ENCODE results near the gene ADGRB2. TPM values are rescaled to one million over a fixed set of nuclear protein-coding genes. Genes with fewer than 3 reads are reported as not detected.

Gene ADGRB2
- total RNA-seq, 1 experiment from 2014 or later = 2.9 TPM

GRCh38 chr1:31750858-31751510 lies 13.2 kb downstream of the ADGRB2 start:
- DNase-seq = no peak
- CTCF ChIA-PET = interaction anchor here (1.5 kb wide), 1 partner anchor 9 kb away, joined by 7 read pairs; no protein-coding TSS in a partner anchor
- Mint-ChIP-seq H3K4me1 (ENCODE audit: low read depth, unreplicated experiment) (peaks cover 25% of the 10 kb centered on the region), H3K9me3 (ENCODE audit: low read depth, unreplicated experiment) (no peaks in the 10 kb centered on the region), H3K27ac (ENCODE audit: unreplicated experiment) (no peak overlapping the region), H3K27me3 (ENCODE audit: unreplicated experiment) (peaks cover 95% of the 10 kb centered on the region), H3K36me3 (ENCODE audit: insufficient read depth, unreplicated experiment) (no peaks in the 10 kb centered on the region), H3K4me3 (ENCODE audit: low read depth, unreplicated experiment) (no peak overlapping the region)
- TF ChIP-seq, protein P1, sequence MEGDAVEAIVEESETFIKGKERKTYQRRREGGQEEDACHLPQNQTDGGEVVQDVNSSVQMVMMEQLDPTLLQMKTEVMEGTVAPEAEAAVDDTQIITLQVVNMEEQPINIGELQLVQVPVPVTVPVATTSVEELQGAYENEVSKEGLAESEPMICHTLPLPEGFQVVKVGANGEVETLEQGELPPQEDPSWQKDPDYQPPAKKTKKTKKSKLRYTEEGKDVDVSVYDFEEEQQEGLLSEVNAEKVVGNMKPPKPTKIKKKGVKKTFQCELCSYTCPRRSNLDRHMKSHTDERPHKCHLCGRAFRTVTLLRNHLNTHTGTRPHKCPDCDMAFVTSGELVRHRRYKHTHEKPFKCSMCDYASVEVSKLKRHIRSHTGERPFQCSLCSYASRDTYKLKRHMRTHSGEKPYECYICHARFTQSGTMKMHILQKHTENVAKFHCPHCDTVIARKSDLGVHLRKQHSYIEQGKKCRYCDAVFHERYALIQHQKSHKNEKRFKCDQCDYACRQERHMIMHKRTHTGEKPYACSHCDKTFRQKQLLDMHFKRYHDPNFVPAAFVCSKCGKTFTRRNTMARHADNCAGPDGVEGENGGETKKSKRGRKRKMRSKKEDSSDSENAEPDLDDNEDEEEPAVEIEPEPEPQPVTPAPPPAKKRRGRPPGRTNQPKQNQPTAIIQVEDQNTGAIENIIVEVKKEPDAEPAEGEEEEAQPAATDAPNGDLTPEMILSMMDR (IDR thresholded peaks at IDR 0.05; ENCODE audit: unreplicated experiment) = no peak
- intact Hi-C loops (cut with micrococcal nuclease; ENCODE audit: unreplicated experiment) = no loop called here
- BruUV-seq (replicated peaks) = no TSS peak

- H3K4me3 Mint-ChIP-seq (ENCODE audit: low read depth, unreplicated experiment) = no peak overlapping the region
- BruUV-seq (replicated peaks) = no TSS peak
- DNase-seq = no peak
- peaks cover 18% of the 10 kb centered on the region for H3K4me1 Mint-ChIP-seq (ENCODE audit: low read depth, unreplicated experiment)
- H3K9me3 Mint-ChIP-seq (ENCODE audit: low read depth, unreplicated experiment) = no peaks in the 10 kb centered on the region
- intact Hi-C loops (cut with micrococcal nuclease; ENCODE audit: unreplicated experiment) = no loop called here
- H3K36me3 Mint-ChIP-seq (ENCODE audit: insufficient read depth, unreplicated experiment) = no peaks in the 10 kb centered on the region
- CTCF ChIA-PET = interaction anchor here (0.5 to 1.8 kb wide), 2 partner anchors 39 to 730 kb away, joined by 4 to 6 read pairs; no protein-coding TSS in a partner anchor
- peaks cover 86% of the 10 kb centered on the region for H3K27me3 Mint-ChIP-seq (ENCODE audit: unreplicated experiment)
- no peak overlapping the region for H3K27ac Mint-ChIP-seq (ENCODE audit: unreplicated experiment)
- TF ChIP-seq, protein P1 (IDR thresholded peaks at IDR 0.05; ENCODE audit: unreplicated experiment) = no peak
Observed at GRCh38 chr1:31749785-31750735, 14.1 kb downstream of the ADGRB2 start.

- CTCF ChIA-PET = interaction anchor here (0.6 to 1.8 kb wide), 3 partner anchors 36 to 82 kb away, joined by 3 to 6 read pairs (median 3); no protein-coding TSS in a partner anchor
- Mint-ChIP-seq H3K36me3 (ENCODE audit: insufficient read depth, unreplicated experiment) (no peaks in the 10 kb centered on the region), H3K27ac (ENCODE audit: unreplicated experiment) (no peak overlapping the region), H3K4me1 (ENCODE audit: low read depth, unreplicated experiment) (peaks cover 18% of the 10 kb centered on the region), H3K4me3 (ENCODE audit: low read depth, unreplicated experiment) (no peak overlapping the region), H3K9me3 (ENCODE audit: low read depth, unreplicated experiment) (no peaks in the 10 kb centered on the region), H3K27me3 (ENCODE audit: unreplicated experiment) (peaks cover 78% of the 10 kb centered on the region)
- BruUV-seq (replicated peaks) = no TSS peak
- TF ChIP-seq, protein P1 (IDR thresholded peaks at IDR 0.05; ENCODE audit: unreplicated experiment) = no peak
- DNase-seq = no peak
- intact Hi-C loops (cut with micrococcal nuclease; ENCODE audit: unreplicated experiment) = no loop called here
Observed at GRCh38 chr1:31748365-31748764, 15.8 kb downstream of the ADGRB2 start.

GRCh38 chr1:31747304-31747703 lies 16.8 kb downstream of the ADGRB2 start:
- DNase-seq = no peak
- H3K36me3 Mint-ChIP-seq (ENCODE audit: insufficient read depth, unreplicated experiment) = no peaks in the 10 kb centered on the region
- CTCF ChIA-PET = no interaction called here
- H3K27me3 Mint-ChIP-seq (ENCODE audit: unreplicated experiment) = peaks cover 72% of the 10 kb centered on the region
- peaks cover 18% of the 10 kb centered on the region for H3K4me1 Mint-ChIP-seq (ENCODE audit: low read depth, unreplicated experiment)
- intact Hi-C loops (cut with micrococcal nuclease; ENCODE audit: unreplicated experiment) = no loop called here
- no peak overlapping the region for H3K27ac Mint-ChIP-seq (ENCODE audit: unreplicated experiment)
- no peak overlapping the region for H3K4me3 Mint-ChIP-seq (ENCODE audit: low read depth, unreplicated experiment)
- H3K9me3 Mint-ChIP-seq (ENCODE audit: low read depth, unreplicated experiment) = no peaks in the 10 kb centered on the region
- TF ChIP-seq, protein P1 (IDR thresholded peaks at IDR 0.05; ENCODE audit: unreplicated experiment) = no peak
- no TSS peak for BruUV-seq (replicated peaks)
